ENCODE data around the gene LPP. TPM values are rescaled to one million over a fixed set of nuclear protein-coding genes. Genes with fewer than 3 reads are reported as not detected.

LPP gene
- total RNA-seq, 3 donors from 2014 or later = 262 to 816 (median 325) TPM

DNA sequence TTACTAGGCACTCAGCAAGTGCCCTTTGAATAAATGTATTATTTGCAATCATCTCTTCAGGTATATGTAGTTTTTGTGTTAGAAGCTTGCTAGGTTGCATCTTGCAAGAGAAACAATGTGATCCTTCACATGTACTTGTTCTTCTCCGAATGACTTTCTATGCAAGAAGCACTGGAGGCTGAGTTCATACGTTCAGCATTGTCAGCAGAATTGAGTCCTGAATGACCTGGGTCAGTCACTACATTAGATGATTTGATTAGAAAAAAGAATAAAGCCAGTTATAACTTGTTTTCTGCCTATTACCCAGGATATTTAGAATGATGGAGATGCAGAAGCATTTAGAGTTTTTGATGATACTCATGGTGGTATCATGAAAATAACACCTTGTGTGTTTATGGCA is 538.7 kb downstream of the LPP start:
- H3K4me1 ChIP-seq (ENCODE audit: low read depth) = peaks cover 5% of the 10 kb centered on the region
- H3K4me3 ChIP-seq = no peak overlapping the region
- ATAC-seq (no peak), DNase-seq (no peak)
- intact Hi-C loops (cut with DNase I, micrococcal nuclease) = no loop called here
- no peaks in the 10 kb centered on the region for H3K36me3 ChIP-seq (ENCODE audit: low read depth)
- no peaks in the 10 kb centered on the region for H3K9me3 ChIP-seq
- TF ChIP-seq, protein P1, sequence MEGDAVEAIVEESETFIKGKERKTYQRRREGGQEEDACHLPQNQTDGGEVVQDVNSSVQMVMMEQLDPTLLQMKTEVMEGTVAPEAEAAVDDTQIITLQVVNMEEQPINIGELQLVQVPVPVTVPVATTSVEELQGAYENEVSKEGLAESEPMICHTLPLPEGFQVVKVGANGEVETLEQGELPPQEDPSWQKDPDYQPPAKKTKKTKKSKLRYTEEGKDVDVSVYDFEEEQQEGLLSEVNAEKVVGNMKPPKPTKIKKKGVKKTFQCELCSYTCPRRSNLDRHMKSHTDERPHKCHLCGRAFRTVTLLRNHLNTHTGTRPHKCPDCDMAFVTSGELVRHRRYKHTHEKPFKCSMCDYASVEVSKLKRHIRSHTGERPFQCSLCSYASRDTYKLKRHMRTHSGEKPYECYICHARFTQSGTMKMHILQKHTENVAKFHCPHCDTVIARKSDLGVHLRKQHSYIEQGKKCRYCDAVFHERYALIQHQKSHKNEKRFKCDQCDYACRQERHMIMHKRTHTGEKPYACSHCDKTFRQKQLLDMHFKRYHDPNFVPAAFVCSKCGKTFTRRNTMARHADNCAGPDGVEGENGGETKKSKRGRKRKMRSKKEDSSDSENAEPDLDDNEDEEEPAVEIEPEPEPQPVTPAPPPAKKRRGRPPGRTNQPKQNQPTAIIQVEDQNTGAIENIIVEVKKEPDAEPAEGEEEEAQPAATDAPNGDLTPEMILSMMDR (IDR thresholded peaks at IDR 0.05) = no peak

DNA sequence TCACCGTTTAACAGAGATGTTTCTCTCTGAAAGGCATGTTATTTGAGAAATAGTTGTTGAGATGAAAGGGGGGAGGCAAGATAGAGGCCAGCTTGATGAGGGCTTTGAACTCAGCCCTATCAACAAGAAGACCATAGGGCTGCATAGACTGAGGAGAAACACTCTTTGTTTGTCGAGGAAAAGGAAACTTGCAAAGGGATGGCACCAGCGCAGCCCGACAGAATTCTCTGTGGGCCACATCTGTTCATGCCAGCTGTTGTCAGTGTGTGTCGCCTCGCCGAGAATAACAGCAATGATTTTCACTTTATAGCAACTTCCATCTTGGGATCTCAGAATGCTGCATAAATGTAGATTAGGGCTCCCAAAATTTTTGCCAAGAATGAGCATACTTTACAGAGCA is 539.5 kb downstream of the LPP start:
- H3K36me3 ChIP-seq (ENCODE audit: low read depth) = no peaks in the 10 kb centered on the region
- intact Hi-C loops (cut with DNase I, micrococcal nuclease) = no loop called here
- peaks cover 5% of the 10 kb centered on the region for H3K4me1 ChIP-seq (ENCODE audit: low read depth)
- DNase-seq = no peak
- TF ChIP-seq, protein P1 (IDR thresholded peaks at IDR 0.05) = no peak
- no peak overlapping the region for H3K4me3 ChIP-seq
- no peak for ATAC-seq
- H3K9me3 ChIP-seq = no peaks in the 10 kb centered on the region

DNA sequence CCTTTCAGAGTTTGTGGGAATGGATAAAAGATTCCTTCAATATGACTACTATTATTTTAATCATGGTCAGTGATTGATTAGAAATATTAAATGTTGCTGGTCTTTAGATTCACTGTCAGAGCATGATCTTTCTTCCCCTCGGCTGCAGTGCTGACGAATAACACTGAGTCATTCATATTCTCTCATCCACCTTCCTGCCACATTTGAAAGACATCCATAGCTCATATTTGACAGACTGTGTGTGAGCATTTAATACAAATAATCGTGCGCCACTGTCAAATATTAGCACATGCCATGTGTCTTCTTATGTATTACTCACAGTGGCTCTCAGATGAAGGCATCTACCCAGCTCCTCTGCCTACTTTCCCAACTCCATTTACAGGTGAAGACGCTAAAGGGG is 541.3 kb downstream of the LPP start:
- H3K4me3 ChIP-seq = no peak overlapping the region
- no peaks in the 10 kb centered on the region for H3K36me3 ChIP-seq (ENCODE audit: low read depth)
- no peak for DNase-seq
- intact Hi-C loops (cut with DNase I, micrococcal nuclease) = no loop called here
- H3K4me1 ChIP-seq (ENCODE audit: low read depth) = peaks cover 2% of the 10 kb centered on the region
- no peak for ATAC-seq
- TF ChIP-seq, protein P1 (IDR thresholded peaks at IDR 0.05) = no peak
- H3K9me3 ChIP-seq = no peaks in the 10 kb centered on the region

DNA sequence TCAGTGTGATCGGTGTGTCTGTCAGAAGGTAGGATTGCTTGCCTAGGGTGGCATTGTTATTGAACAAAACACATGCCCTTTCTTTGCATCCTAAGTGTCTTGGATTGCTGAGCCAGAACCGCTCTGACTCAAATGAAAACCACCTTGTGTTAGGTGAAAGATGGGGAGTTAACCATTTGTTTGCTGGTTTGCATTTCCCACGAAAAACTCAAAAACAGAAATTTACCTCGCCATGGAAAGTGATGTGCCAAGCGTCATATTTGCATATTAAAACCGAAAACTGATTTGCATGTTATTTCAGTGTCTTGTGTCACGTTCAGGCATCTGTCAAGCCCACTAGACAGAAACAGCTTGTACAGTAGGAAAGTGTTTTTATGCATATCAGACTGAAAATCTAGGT is 543.2 kb downstream of the LPP start:
- intact Hi-C loops (cut with DNase I, micrococcal nuclease) = no loop called here
- Histone ChIP-seq H3K4me3 (no peak overlapping the region), H3K36me3 (ENCODE audit: low read depth) (no peaks in the 10 kb centered on the region), H3K4me1 (ENCODE audit: low read depth) (no peaks in the 10 kb centered on the region), H3K9me3 (no peaks in the 10 kb centered on the region)
- no peak for ATAC-seq
- TF ChIP-seq, protein P1 (IDR thresholded peaks at IDR 0.05) = no peak
- no peak for DNase-seq

DNA sequence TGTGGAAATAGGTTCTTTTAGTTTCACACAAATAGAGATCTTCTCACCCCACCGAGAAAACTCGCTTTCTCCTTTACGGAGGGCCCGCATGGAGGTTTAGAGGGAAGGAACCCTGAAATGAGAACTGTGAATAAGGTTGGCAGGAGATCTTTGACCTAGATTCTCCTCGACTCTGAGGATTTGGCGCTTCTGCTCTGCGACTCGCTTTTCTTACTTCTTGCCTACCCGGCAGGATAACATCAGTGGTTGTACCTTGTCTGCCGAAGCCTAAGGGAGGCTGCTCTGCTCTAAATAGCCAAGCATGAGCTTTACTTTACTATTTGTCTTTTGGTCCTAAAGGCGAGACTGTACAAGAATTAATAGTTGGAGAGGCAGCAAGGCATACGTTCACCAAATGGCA is 544.5 kb downstream of the LPP start:
- ATAC-seq (no peak), DNase-seq (no peak)
- intact Hi-C loops (cut with DNase I, micrococcal nuclease) = no loop called here
- Histone ChIP-seq H3K9me3 (no peaks in the 10 kb centered on the region), H3K36me3 (ENCODE audit: low read depth) (no peaks in the 10 kb centered on the region), H3K4me1 (ENCODE audit: low read depth) (no peaks in the 10 kb centered on the region), H3K4me3 (no peak overlapping the region)
- TF ChIP-seq, protein P1 (IDR thresholded peaks at IDR 0.05) = no peak

DNA sequence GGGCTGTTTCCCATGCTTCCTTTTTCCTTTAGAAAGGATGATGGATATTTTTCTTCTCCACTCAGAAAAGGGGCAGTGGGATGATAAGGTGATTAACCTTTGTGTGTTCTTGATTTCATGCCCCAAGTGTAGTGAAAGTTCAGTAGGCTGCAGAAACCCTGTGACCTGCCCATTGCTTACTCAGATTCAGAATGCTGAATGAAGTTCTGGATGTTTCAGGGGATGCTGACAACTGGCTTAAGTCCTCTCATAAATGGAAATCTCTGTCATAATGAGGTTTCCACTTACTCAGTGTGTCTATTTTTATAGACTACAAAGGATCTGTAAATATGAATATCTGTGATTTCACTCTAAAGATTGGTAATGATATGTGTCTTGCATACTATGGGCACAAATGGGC is 546.5 kb downstream of the LPP start:
- no peak for DNase-seq
- ATAC-seq = no peak
- intact Hi-C loops (cut with DNase I, micrococcal nuclease) = no loop called here
- Histone ChIP-seq H3K4me3 (no peak overlapping the region), H3K4me1 (ENCODE audit: low read depth) (no peaks in the 10 kb centered on the region), H3K36me3 (ENCODE audit: low read depth) (no peaks in the 10 kb centered on the region), H3K9me3 (no peaks in the 10 kb centered on the region)
- TF ChIP-seq, protein P1 (IDR thresholded peaks at IDR 0.05) = no peak
